ENCODE data around the gene CD6. TPM values are rescaled to one million over a fixed set of nuclear protein-coding genes. Genes with fewer than 3 reads are reported as not detected.
A peak's percentile ranks its signal among the peaks of the same experiment; 100 is the strongest.

CD6 gene
- total and polyA plus RNA-seq, 2 of the 8 experiments (the other 6 are each of a cell fraction or from before 2014, with no cell fraction given) = 0.03 TPM; not detected in 1

DNA sequence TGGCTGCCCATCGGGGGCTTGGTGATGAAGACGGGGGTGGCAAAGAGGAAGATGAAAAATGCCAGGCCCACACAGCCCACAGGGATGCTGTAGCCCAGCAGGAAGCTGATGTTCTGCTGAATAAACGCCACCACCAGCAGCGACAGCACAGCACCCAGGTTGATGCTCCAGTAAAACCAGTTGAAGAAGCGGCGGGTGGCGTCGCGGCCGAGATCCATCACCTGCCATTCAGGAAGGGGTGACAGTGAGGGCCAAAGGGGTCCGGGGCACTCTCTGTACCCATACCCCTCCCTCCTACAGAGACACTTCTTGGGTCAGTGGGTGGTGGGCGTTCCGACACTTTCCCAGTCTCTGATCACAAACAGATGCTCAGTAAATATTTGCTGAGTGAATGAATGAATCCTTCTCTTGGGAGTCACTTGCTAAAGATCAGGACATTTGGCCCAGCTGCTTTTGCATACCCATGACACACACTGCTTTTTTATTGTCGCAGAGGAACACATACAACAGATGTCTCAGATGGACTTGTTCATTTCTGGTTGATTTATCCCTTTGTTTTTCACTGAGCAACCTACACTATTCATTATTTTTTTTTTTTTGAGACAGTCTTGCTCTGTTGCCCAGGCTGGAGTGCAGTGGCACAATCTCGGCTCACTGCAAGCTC is 24.7 kb upstream of the CD6 start:
- POLR2A ChIA-PET (ENCODE audit: partially characterized antibody) = interaction anchor here (1.2 kb wide), 1 partner anchor 8 kb away, joined by 3 read pairs; no protein-coding TSS in a partner anchor
- CTCF ChIA-PET (ENCODE audit: partially characterized antibody) = interaction anchor here (0.5 to 2.9 kb wide), 12 partner anchors 13 to 795 kb away, joined by 3 to 20 read pairs (median 3); no protein-coding TSS in a partner anchor
- no peak overlapping the region for H4K5ac ChIP-seq (ENCODE audit: insufficient read length, low read depth, low read length)
- no peak overlapping the region for H3K56ac ChIP-seq (replicated peaks; ENCODE audit: insufficient read length, low read depth, low read length)
- TF ChIP-seq JUND (IDR thresholded peaks at IDR 0.05; ENCODE audit: low read length) = no peak
- H3K18ac ChIP-seq (ENCODE audit: extremely low read depth, low read length) = no peak overlapping the region
- H2BK5ac ChIP-seq (ENCODE audit: low read depth, low read length) = no peak overlapping the region
- DNase-seq (ENCODE audit: low read depth in 1 of 2, low spot score in 2 of 2) (no peak), FAIRE-seq (no peak)
- H3K9ac ChIP-seq (replicated peaks in 1 of 4; ENCODE audit: extremely low read depth in 1 of 4, low read depth in 3 of 4, low read length in 3 of 4) = no peak overlapping the region
- H3K36me3 ChIP-seq (ENCODE audit: control insufficient read depth in 2 of 4, insufficient read depth in 4 of 4, low read length in 3 of 4) = 0 out of 8 replicates have a peak, but pooled peaks cover 0 to 2% (median 0%) of the 10 kb centered on the region in 4 experiments
- H3K27ac ChIP-seq (ENCODE audit: low read depth, low read length) = no peak overlapping the region
- no peak overlapping the region for H2AK5ac ChIP-seq (ENCODE audit: low read depth, low read length)
- H3K9me3 ChIP-seq (ENCODE audit: insufficient read depth in 2 of 2, low read depth in 1 of 2, low read length in 1 of 2) = no peaks in the 10 kb centered on the region
- no peak overlapping the region; the same call in 1 of the 2 replicates for H4K8ac ChIP-seq (ENCODE audit: extremely low read depth, insufficient read depth, low read length)
- H3K4me2 ChIP-seq (ENCODE audit: insufficient read depth in 1 of 2, low read depth in 2 of 2, low read length in 2 of 2) = no peak overlapping the region
- H3K14ac ChIP-seq (ENCODE audit: insufficient read length) = no peak overlapping the region
- H3K4me1 ChIP-seq (replicated peaks in 1 of 4; ENCODE audit: control insufficient read depth in 3 of 4, insufficient read depth in 4 of 4, low read length in 3 of 4) = peaks cover 0 to 18% (median 12%) of the 10 kb centered on the region in 4 experiments; a peak in 6 of 7 replicates
- 83% methylated on average over 15 of the region's 15 CpGs; no CpG with 5 or more reads in 1 of the 2 experiments for WGBS, 2 experiments (ENCODE audit: extremely low coverage in 1 of 2, insufficient coverage in 1 of 2, insufficient read length in 1 of 2, insufficient replicate concordance in 2 of 2, low coverage in 1 of 2, low lambda C conversion rate in 2 of 2, missing lambda C conversion rate in 1 of 2)
- H3K23ac ChIP-seq (ENCODE audit: insufficient read length) = no peak overlapping the region
- H2AFZ ChIP-seq (ENCODE audit: low read length) = no peak overlapping the region
- peaks cover 0 to 2% of the 10 kb centered on the region in 2 experiments; a peak in 1 of 4 replicates for H3K79me2 ChIP-seq (ENCODE audit: control insufficient read depth in 1 of 2, insufficient read depth in 2 of 2, low read length in 2 of 2)
- no peak overlapping the region for H2BK15ac ChIP-seq (ENCODE audit: low read length)
- H3K23me2 ChIP-seq (ENCODE audit: low read depth, low read length) = peaks cover 10% of the 10 kb centered on the region; the same call in 1 of the 2 replicates
- H4K91ac ChIP-seq (replicated peaks; ENCODE audit: insufficient read length, low read length) = no peak overlapping the region
- no peak overlapping the region for H3K4me3 ChIP-seq (ENCODE audit: extremely low read depth in 1 of 4, insufficient read depth in 2 of 4, low read depth in 3 of 4, low read length in 4 of 4)
- no peaks in the 10 kb centered on the region; the same call in 1 of the 2 replicates for H3K79me1 ChIP-seq (ENCODE audit: low read depth, low read length)
- H2BK20ac ChIP-seq (ENCODE audit: low read length) = no peak overlapping the region
- no peak overlapping the region for H2BK120ac ChIP-seq (replicated peaks; ENCODE audit: low read depth, low read length)
- peak overlapping the region; percentile 34 for H3K4ac ChIP-seq (replicated peaks; ENCODE audit: insufficient read length, low read depth, low read length)
- peaks cover 0 to 15% (median 7%) of the 10 kb centered on the region in 4 experiments; a peak in 3 of 7 replicates for H3K27me3 ChIP-seq (replicated peaks in 1 of 4; ENCODE audit: control insufficient read depth in 3 of 4, extremely low read depth in 1 of 4, insufficient read depth in 3 of 4, low read length in 3 of 4)
- peaks cover 0 to 3% of the 10 kb centered on the region in 2 experiments for H4K20me1 ChIP-seq (replicated peaks in 1 of 2; ENCODE audit: control insufficient read depth in 1 of 2, insufficient read depth in 2 of 2, low read length in 2 of 2)
- H2BK12ac ChIP-seq (ENCODE audit: low read depth, low read length) = 0 out of 2 replicates have a peak overlapping the region, but pooled peaks have one; percentile 17

All from H1 (cell line).